AG08395 (cell line): Measurements from ENCODE around the gene RBMS1.
"Not testable (repeated sequence)": the region's sequence is repeated elsewhere in the genome, so short reads cannot be mapped to it uniquely, and the experiment has no call there.

Experiments
- DNase-seq: peaks from one replicate; pipeline ENCODE4 v3.0.0; 2012; ENCODE audit warnings: mixed read lengths, low spot score

RBMS1 gene

GRCh38 chr2:160380611-160381010 is 113.0 kb downstream of the RBMS1 start:
- DNase-seq: no peak

- DNase-seq: no peak
These were observed 113.5 kb downstream of the RBMS1 start for GRCh38 chr2:160380000-160380570.

DNA sequence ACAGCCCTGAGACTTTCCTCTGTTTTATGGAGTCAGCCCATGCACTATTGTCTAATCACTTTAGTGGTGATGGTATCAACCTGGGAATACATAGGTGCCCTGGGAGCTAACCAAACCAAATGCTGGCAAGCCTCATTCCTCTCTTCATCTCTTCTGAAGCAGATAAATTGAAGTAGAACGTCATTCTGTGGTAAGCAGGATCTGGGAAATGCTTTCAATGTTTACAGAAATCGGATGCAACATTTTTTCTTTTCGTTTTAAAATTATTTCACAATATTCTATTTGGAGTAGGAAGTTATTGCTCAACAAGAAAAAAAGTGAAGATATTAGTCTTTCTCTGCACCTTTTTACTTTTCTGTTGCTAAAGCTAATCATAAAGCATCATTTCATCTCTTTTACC is 114.2 kb downstream of the RBMS1 start:
- peak; percentile 53 for DNase-seq

GRCh38 chr2:160377204-160377995 is 116.2 kb downstream of the RBMS1 start:
- DNase-seq: no peak

- DNase-seq: no peak
These were observed 117.0 kb downstream of the RBMS1 start for GRCh38 chr2:160376576-160376975.

GRCh38 chr2:160375802-160376469 is 117.7 kb downstream of the RBMS1 start:
- no peak for DNase-seq

GRCh38 chr2:160375037-160375436 is 118.6 kb downstream of the RBMS1 start:
- no peak for DNase-seq

- no peak for DNase-seq
These were observed 119.9 kb downstream of the RBMS1 start for GRCh38 chr2:160373666-160374065.

- no peak for DNase-seq
These were observed 120.3 kb downstream of the RBMS1 start for GRCh38 chr2:160373263-160373662.

- no peak for DNase-seq
These were observed 121.0 kb downstream of the RBMS1 start for GRCh38 chr2:160372585-160372984.

DNA sequence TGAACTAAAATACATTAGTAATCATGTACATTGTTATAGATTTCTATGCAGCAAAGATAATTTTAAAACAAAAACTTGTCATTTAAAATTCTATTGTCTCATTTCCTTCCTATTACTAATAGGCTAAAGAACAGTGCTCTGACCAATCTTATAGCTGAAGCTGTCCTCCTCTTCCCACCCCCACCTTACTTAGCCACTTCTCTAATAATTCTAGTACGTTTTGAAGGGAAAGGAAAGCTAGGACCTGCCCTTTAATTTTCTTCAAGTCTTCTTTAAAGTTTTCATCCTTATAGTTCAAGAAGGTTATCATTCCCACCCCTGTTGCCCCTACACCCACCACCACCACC is 121.6 kb downstream of the RBMS1 start:
- no peak for DNase-seq

DNA sequence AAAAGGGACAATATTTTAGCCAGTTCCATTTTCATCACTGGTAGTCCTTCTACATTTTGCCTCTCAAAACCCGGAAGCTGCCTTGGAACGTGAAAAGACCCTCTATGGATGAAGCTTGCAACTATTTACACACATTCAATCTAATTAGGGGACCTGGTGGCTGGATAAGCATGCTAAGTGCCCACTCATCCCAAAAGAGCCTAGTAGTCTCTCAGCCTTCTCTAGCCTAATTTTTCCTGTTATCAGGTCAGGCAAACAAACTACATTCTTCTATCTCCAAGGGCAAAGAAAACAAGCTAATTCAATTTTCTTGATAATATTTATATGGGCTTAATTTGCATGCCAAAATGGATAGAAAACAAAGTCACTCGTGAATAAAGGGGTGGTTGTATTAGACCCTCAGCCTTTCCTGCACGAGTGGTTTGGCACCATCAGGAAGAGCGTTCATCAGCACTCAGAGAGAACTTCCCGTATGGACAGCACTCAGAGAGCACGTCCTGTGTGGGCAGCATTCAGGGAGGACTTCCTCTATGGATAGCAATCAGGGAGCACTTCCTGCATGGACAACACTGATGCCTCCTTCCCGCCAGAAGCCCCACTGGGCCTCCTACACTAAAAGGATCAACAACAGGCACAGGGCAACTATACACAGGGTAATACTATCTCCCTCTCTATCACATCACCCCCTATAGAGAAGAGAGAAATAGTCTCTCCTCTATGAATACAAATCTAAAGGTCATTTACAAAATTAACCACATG is 122.2 kb downstream of the RBMS1 start:
- DNase-seq: no peak

DNA sequence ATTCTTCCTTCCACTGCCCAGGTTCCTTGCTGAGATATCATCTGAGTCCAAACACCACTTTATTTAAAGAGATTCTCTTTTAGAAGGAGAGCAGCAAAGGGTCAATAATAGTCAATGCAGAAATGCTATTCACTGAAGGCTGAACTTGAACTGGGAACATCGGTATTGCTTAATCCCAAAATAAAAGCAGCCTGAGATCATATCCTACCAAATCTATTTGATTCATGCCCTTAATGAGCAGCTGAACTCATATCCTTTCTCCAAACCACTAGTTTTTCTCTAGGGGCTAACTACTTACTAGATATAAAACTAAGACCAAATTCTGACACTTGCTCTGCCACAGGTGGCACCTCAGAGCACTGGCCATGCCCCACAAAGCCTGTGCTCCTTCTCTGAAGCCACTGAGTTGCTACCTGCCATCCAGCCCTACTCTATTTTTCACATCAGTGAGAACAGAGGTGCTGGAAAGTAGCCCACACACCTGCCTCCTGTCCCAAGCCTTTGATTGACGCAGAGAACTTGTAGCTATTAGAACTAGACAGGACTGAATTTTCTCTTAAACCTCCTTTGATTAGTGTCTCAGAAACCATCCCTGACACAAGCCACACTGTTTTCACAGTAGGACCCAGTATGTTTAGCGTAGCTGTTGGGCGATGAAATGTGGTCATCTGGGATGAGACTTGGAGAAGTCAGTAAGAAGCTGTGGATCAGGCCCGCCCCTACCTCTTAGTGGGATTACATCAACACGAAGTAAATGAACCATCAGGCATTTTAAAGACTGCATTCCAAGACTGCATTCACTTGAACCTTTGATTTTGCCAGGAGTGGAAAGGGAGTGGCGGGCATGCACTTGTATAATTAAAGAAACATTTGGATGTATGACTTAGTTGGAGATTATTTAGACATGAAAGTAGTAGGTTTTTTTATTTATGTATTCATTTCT is 124.3 kb downstream of the RBMS1 start:
- no peak for DNase-seq

GRCh38 chr2:160367887-160368286 is 125.7 kb downstream of the RBMS1 start:
- DNase-seq: peak; percentile 84

DNA sequence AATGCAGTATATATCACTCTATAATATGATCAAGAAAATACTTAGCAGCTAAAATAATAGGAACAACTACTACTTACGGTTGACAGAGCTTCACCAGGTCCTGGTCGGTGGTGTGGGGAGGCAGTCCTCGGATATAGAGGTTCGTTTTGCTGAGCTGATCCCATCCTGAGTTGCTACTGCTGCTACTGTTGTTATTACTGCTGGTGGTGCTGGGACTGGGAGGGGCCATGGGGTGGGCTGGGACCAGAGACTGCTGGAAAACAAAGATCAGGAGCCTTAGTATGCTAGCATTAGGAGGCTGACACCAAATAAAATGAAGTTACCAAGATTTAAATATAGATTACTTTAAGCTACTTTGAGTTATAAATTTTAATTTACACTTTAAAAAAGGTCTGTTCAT is 126.5 kb downstream of the RBMS1 start:
- not testable (repeated sequence) for DNase-seq

GRCh38 chr2:160366474-160366873 is 127.1 kb downstream of the RBMS1 start:
- DNase-seq: no peak

DNA sequence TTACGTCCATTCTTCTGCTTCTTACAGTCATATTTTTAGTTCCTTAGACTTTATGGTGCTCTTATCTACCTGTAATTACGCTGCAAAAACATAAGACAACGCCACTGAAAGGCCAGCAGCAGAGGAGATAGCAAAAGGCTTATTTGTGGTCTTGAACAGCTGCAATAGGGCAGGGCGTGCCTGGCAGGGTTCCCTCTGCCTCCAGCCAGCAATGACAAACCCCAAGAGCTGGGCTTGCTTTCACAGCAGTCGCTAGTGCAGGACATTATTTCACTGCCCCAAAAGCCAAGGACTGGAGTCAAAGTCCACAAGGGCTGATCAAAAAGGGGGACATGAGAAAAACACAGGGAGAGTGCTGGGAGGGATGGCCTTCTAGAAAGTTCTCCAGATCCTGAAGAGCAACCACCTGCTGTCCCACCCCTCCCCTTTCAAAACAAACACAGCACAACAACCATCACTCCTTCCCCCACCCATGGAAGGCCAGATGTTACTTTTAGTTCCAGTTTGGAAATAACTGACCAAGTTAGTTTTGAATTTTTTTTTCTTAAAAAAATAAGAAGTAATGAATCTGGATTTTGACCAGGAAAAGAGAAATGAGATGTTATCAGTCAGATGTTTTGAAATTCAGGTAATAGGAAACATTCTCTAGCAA is 127.8 kb downstream of the RBMS1 start:
- DNase-seq: peak; percentile 34

- no peak for DNase-seq
These were observed 129.2 kb downstream of the RBMS1 start for GRCh38 chr2:160364364-160364763.

DNA sequence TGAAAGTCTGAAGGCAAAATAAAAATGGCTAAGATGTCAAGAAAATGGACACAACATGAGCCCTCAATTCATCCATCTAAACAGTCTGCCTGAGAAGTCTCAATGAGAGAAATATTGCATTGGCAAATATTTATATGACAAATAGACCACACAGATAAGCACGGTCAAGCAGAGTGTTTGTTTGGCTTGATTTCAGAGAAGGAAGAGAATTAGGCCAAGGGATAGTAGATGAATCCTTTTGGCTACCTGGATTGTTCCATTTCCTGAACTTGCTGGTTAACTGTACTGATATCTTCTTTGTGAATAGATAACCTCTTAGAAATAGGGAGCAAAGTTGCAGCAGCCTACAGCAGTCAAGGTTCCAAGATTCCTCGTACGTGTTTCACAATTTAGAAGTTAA is 129.6 kb downstream of the RBMS1 start:
- no peak for DNase-seq

DNA sequence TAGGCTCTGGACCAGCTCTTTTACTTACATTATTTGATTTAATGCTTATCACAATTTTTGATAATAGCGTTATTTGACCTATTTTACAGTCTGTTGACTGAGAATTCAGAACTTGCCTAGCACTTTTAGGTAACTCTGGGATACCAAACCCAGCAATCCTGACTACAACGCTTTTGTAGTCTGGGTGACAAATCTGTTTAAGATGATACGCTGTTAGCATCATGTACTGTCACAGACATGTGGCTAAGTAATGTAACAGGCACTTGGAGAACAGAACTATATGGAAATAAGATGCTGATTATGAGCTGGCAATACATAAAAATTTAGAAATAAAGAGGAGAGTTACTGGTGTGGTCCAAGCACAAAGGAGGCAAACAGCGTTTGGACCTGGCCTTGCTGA is 130.6 kb downstream of the RBMS1 start:
- no peak for DNase-seq

DNA sequence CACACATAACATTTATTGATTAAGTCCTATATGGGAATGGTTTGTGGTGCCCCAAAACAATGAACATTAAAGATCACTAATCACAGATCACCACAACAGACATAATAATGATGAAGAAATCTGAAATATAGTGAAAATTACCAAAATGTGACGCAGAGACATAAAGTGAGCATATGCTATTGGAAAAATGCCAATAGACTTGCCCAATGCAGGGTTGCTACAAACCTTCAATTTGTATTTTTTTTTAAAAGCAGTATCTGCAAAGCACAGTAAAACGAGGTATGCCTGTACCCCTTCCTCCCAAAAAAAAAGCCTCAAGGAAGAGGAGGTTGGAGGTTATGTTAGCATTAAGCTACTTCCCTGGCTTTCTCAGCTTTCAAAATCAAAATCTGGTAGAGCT is 131.1 kb downstream of the RBMS1 start:
- no peak for DNase-seq
